Islet precursor cell (in vitro differentiated cells): ENCODE results near the gene B4GAT1.

Experiments
- DNase-seq: peaks from one replicate; pipeline ENCODE4 v3.0.0-alpha.2; 2018

The B4GAT1 gene

GRCh38 chr11:66335531-66336233 is 11.7 kb downstream of the B4GAT1 start:
- peak; percentile 82 for DNase-seq

- peak; percentile 48 for DNase-seq
These were observed 12.6 kb downstream of the B4GAT1 start for GRCh38 chr11:66334605-66335442.

GRCh38 chr11:66333896-66334604 is 13.4 kb downstream of the B4GAT1 start:
- no peak for DNase-seq

GRCh38 chr11:66333220-66333877 is 14.1 kb downstream of the B4GAT1 start:
- DNase-seq = peak; percentile 44

GRCh38 chr11:66332371-66333219 is 14.8 kb downstream of the B4GAT1 start:
- peak; percentile 49 for DNase-seq

- no peak for DNase-seq
These were observed 15.7 kb downstream of the B4GAT1 start for GRCh38 chr11:66331542-66332370.

- DNase-seq = peak; percentile 45
These were observed 16.5 kb downstream of the B4GAT1 start for GRCh38 chr11:66330931-66331330.

GRCh38 chr11:66329165-66329673 is 18.2 kb downstream of the B4GAT1 start:
- no peak for DNase-seq

GRCh38 chr11:66328302-66329144 is 18.9 kb downstream of the B4GAT1 start:
- DNase-seq = peak; percentile 91

GRCh38 chr11:66328031-66328301 is 19.5 kb downstream of the B4GAT1 start:
- no peak for DNase-seq

GRCh38 chr11:66327171-66328030 is 20.0 kb downstream of the B4GAT1 start:
- peak; percentile 88 for DNase-seq

GRCh38 chr11:66326261-66327111 is 20.9 kb downstream of the B4GAT1 start:
- DNase-seq = peak; percentile 78

- DNase-seq = peak; percentile 50
These were observed 22.2 kb downstream of the B4GAT1 start for GRCh38 chr11:66325263-66325671.

GRCh38 chr11:66324664-66325063 is 22.8 kb downstream of the B4GAT1 start:
- DNase-seq = peak; percentile 72

- peak; percentile 28 for DNase-seq
These were observed 23.7 kb downstream of the B4GAT1 start for GRCh38 chr11:66323684-66324083.

- peak; percentile 21 for DNase-seq
These were observed 24.5 kb downstream of the B4GAT1 start for GRCh38 chr11:66322732-66323427.

GRCh38 chr11:66321606-66322005 is 25.8 kb downstream of the B4GAT1 start:
- DNase-seq = no peak
